Occipital lobe (tissue), 2 donors: ENCODE measurements around the gene TMEM98. TPM values are rescaled to one million over a fixed set of nuclear protein-coding genes. Genes with fewer than 3 reads are reported as not detected.
"Not testable (repeated sequence)": the region's sequence is repeated elsewhere in the genome, so short reads cannot be mapped to it uniquely, and the experiment has no call there.

Source experiments
- DNase-seq: peaks from one replicate; lab custom pipeline; 2025; lab: John Stamatoyannopoulos, UW
- total RNA-seq: library from RNA; depleted of rRNA; stranded (reverse); fragments of >200 nt; gene quantifications from one replicate; pipeline ENCODE4 v1.2.3, GENCODE V29; 2014

TMEM98 gene
- total RNA-seq, 1 donor from 2014 or later, result 35.6 TPM

GRCh38 chr17:32914181-32914580 lies 13.8 kb upstream of the TMEM98 start:
- no peak for DNase-seq

- DNase-seq, result no peak
These were observed 12.7 kb upstream of the TMEM98 start for GRCh38 chr17:32915245-32915644.

- DNase-seq, result no peak
These were observed 11.8 kb upstream of the TMEM98 start for GRCh38 chr17:32916134-32916533.

- DNase-seq, result no peak
These were observed 10.9 kb upstream of the TMEM98 start for GRCh38 chr17:32917081-32917480.

- no peak for DNase-seq
These were observed 10.1 kb upstream of the TMEM98 start for GRCh38 chr17:32917842-32918241.

- DNase-seq, result not testable (repeated sequence)
These were observed 8.1 kb upstream of the TMEM98 start for GRCh38 chr17:32919876-32920275.

- DNase-seq, result no peak
These were observed 7.7 kb upstream of the TMEM98 start for GRCh38 chr17:32920293-32920692.

GRCh38 chr17:32921017-32921416 lies 6.9 kb upstream of the TMEM98 start:
- DNase-seq, result no peak

GRCh38 chr17:32923905-32924304 lies 4.0 kb upstream of the TMEM98 start:
- DNase-seq, result not testable (repeated sequence)

GRCh38 chr17:32926183-32926582 lies 1.8 kb upstream of the TMEM98 start:
- DNase-seq, result no peak

- not testable (repeated sequence) for DNase-seq
These were observed 1.2 kb upstream of the TMEM98 start for GRCh38 chr17:32926789-32927188.

GRCh38 chr17:32927201-32927723 lies 691 bp upstream of the TMEM98 start:
- no peak for DNase-seq

- DNase-seq, result no peak
These were observed 908 bp downstream of the TMEM98 start for GRCh38 chr17:32928586-32929535.

- DNase-seq, result no peak
These were observed 1.6 kb downstream of the TMEM98 start for GRCh38 chr17:32929588-32929987.

GRCh38 chr17:32930512-32930911 lies 2.6 kb downstream of the TMEM98 start:
- DNase-seq, result no peak

- no peak for DNase-seq
These were observed 3.7 kb downstream of the TMEM98 start for GRCh38 chr17:32931686-32932085.

GRCh38 chr17:32933881-32934280 lies 5.9 kb downstream of the TMEM98 start:
- DNase-seq, result no peak

- DNase-seq, result no peak
These were observed 7.8 kb downstream of the TMEM98 start for GRCh38 chr17:32935726-32936125.

GRCh38 chr17:32936186-32936893 lies 8.4 kb downstream of the TMEM98 start:
- no peak for DNase-seq

- DNase-seq, result peak; percentile 24
These were observed 9.0 kb downstream of the TMEM98 start for GRCh38 chr17:32936894-32937500.

GRCh38 chr17:32940706-32941390 lies 12.9 kb downstream of the TMEM98 start:
- DNase-seq, result no peak
